H54 (cell line): ENCODE data around the gene GSX1.

Source experiments
- DNase-seq: peaks from one replicate; pipeline ENCODE4 v3.0.0; 2011; ENCODE audit warnings: low spot score, mixed read lengths; ENCODE audit not compliant: insufficient read length
- FAIRE-seq: peaks from 3 replicates; lab custom pipeline; 2011; peaks lifted over from hg19 to GRCh38; lab: Jason Lieb, UNC
- POLR2A ChIP-seq: IDR thresholded peaks from 2 replicates; pipeline ENCODE4 v1.6.1; 2011; ENCODE audit warnings: low read depth, mild to moderate bottlenecking, low read length

GSX1 gene

DNA sequence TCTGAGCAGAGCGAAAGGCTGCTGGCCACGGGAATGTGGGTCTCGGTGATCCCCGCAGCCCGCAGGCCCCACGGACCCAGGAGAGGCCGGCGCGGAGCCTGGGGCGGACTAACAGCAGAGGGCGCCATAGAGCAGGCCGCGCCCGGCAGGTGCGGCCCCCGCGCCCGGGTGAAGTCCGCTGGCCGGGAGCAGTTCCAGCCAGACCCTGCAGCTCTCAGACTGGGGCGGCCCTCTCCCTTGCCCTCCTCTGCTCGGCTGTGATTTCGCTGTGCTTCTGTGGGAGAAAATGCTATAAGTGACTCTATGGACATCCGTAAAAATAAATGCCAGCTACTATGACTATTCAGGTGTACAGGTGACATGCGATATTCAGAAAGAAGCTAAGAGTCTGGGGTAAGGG, 37.7 kb downstream of the GSX1 start:
- TF ChIP-seq POLR2A: no peak
- DNase-seq: peak; percentile 35
- FAIRE-seq: no peak

DNA sequence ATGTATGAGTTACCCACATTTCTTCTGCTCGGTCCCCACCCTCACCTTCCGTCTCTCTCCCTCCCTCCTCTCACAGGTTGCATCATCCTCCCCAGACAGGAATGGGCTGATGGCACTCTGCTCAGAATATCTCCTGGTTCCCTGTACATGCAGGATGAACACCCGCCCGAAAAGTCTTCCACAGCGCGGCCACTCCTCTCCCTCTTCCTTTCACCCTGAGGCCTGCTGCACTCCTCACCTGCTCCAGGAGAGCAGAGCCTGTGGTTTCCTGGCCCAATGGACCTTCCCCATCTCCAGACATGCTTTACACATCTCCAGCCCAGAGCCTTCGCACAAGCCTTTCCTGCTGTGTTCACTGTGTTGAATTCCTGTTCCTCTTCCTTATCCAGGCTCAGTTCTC, 40.9 kb downstream of the GSX1 start:
- no peak for DNase-seq
- FAIRE-seq: no peak
- no peak for TF ChIP-seq POLR2A

DNA sequence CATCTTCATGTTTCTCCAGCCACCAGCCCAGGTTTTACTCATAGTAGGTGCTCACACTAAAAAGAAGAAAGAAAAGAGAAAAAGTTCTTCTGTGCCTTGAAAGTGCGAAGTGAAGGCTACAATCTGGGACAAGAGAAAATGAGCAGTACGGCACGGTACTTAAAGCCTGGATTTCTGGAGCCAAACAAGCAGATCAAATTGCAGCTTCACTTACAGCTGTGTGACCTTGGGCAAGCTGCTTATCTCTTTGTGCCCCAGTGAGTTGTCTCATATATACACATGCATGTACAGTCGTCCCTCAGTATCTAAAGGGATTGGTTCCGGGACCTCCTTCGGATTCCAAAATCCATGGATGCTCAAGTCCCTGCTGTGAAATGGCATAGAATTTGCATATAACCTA, 41.8 kb downstream of the GSX1 start:
- no peak for FAIRE-seq
- no peak for TF ChIP-seq POLR2A
- DNase-seq: no peak

DNA sequence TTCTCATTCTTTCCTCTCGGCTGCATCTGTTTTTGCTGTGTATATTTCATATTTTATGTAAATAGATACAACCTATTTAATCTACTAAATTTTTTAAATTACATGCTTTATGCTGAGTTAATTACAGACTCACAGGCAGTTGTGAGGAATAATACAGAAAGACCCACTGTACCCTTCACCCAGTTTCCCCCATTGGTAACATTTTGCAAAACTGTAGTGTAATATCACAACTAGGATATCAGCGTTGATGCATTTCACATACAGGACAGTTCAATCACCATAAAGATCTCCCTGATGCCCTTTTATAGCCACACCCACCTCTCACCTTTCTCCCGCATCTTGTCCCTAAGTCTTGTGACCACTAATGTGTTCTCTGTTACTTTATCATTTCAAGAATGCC, 43.5 kb downstream of the GSX1 start:
- no peak for TF ChIP-seq POLR2A
- no peak for FAIRE-seq
- DNase-seq: no peak

DNA sequence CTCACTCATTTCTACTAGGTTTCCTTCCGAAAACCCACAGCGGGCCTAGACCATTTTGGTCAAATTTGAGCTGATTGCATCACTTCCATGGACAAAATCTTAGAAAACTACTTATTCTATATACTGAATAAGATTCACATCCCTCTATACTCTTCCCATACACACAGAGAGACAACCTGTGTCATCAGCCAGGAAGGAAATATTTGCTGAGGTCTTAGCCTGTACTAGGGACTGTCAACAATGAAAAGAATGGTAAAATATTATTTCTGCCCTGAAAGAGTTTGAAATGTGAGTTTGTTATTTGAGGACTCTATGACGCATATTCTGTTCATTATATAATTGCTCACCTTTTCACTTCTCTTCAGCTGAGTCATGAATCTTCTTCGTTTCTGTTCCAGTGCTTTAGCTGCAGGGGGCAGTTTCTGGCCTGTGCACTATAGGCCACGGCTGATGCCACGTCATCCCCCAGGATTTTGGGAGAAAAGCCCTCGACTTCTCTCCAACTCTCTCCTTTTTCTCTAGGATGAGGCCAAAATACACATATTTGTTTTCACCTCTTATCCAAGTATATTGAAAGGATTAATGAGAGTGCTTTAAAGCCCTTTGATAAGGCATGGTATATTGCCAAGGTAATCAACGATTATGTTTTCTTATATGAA, 47.7 kb downstream of the GSX1 start:
- TF ChIP-seq POLR2A: no peak
- peak; percentile 53 for FAIRE-seq
- DNase-seq: peak; percentile 19

DNA sequence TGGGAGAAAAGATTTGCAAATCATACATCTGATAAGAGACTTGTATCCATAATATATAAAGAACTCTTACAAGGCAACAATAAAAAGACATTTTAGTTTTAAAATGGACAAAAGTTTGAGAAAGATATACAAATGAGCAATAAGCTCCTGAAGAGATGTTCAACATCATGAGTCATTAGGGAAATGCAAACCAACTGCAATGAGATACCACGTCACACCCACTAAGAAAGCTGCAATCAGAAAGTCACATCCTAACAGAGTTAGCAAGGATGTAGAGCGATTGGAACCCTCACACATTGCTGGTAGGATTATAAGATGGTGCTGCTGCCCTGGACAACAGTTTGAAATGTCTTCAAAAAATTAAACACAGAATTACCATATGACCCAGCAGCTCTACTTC, 50.3 kb downstream of the GSX1 start:
- DNase-seq (no peak), FAIRE-seq (no peak)
- TF ChIP-seq POLR2A: no peak
